ENCODE data around the gene KLHL2. TPM values are rescaled to one million over a fixed set of nuclear protein-coding genes. Genes with fewer than 3 reads are reported as not detected.

Gene KLHL2
- total and polyA plus RNA-seq, 2 of the 13 experiments (the other 11 are each of a cell fraction or from before 2014, with no cell fraction given), result 9.2 to 17.6 TPM

- no peak for TF ChIP-seq CENPBD1 (CRISPR knock-in tag; IDR thresholded peaks at IDR 0.05; ENCODE audit: borderline replicate concordance, low read depth)
- no peak for TF ChIP-seq STAT6 (CRISPR knock-in tag; IDR thresholded peaks at IDR 0.05; ENCODE audit: borderline replicate concordance)
- no peak for TF ChIP-seq SIN3A (IDR thresholded peaks at IDR 0.05; ENCODE audit: borderline replicate concordance, low read depth, low read length)
- TF ChIP-seq ZNF615 (CRISPR knock-in tag; IDR thresholded peaks at IDR 0.05; ENCODE audit: borderline replicate concordance), result no peak
- TF ChIP-seq SMARCC2 (IDR thresholded peaks at IDR 0.05), result no peak
- no peak for TF ChIP-seq ZNF549 (CRISPR knock-in tag; IDR thresholded peaks at IDR 0.05)
- TF ChIP-seq ARID4A (CRISPR knock-in tag; IDR thresholded peaks at IDR 0.05; ENCODE audit: borderline replicate concordance), result no peak
- no peak for TF ChIP-seq NCOA1 (CRISPR knock-in tag; IDR thresholded peaks at IDR 0.05)
- no peak for TF ChIP-seq RELA (CRISPR knock-in tag; IDR thresholded peaks at IDR 0.05)
- TF ChIP-seq HES4 (CRISPR knock-in tag; IDR thresholded peaks at IDR 0.05; ENCODE audit: borderline replicate concordance), result no peak
- no peak for TF ChIP-seq E2F2 (CRISPR knock-in tag; IDR thresholded peaks at IDR 0.05; ENCODE audit: borderline replicate concordance)
- no peak for TF ChIP-seq ZNF468 (CRISPR knock-in tag; IDR thresholded peaks at IDR 0.05)
- no peak for TF ChIP-seq MIER2 (CRISPR knock-in tag; IDR thresholded peaks at IDR 0.05)
- TF ChIP-seq ZUFSP (CRISPR knock-in tag; IDR thresholded peaks at IDR 0.05; ENCODE audit: borderline replicate concordance), result no peak
- TF ChIP-seq ZNF772 (CRISPR knock-in tag; IDR thresholded peaks at IDR 0.05), result no peak
Measured at GRCh38 chr4:165184220-165184619, 23.1 kb upstream of the KLHL2 start (continued).
